Sigmoid colon (tissue), 7 donors: ENCODE results near the gene CALHM5. TPM values are rescaled to one million over a fixed set of nuclear protein-coding genes. Genes with fewer than 3 reads are reported as not detected.

Source experiments
- DNase-seq: peaks from one replicate; pipeline ENCODE4 v3.0.0-alpha.2; 2019
- H3K27ac ChIP-seq, 4 donors: fragments of 200-600 bp; sonication (generic); one replicate each; pipeline ENCODE4 v1.5.1; 2016 to 2019; ENCODE audit warnings: mild to moderate bottlenecking in 1 of 4
- H3K27me3 ChIP-seq, 3 donors: fragments of 200-600 bp; sonication (generic); one replicate each; pipeline ENCODE4 v1.5.1; 2019; ENCODE audit warnings: mild to moderate bottlenecking in 1 of 3
- H3K36me3 ChIP-seq, 4 donors: fragments of 200-600 bp; sonication (generic); one replicate each; pipeline ENCODE4 v1.5.1; 2016 to 2019
- H3K4me1 ChIP-seq, 4 donors: fragments of 200-600 bp; sonication (generic); one replicate each; pipeline ENCODE4 v1.5.1; 2017 to 2019
- H3K4me3 ChIP-seq, 4 donors: fragments of 200-600 bp; sonication (generic); one replicate each; pipeline ENCODE4 v1.5.1; 2017 to 2019; ENCODE audit warnings: mild to moderate bottlenecking in 2 of 4, moderate library complexity in 1 of 4
- H3K9me3 ChIP-seq, 4 donors: fragments of 200-600 bp in 3 of 4; sonication (generic) in 3 of 4; one replicate each; pipeline versions ENCODE4 v1.5.1 to v1.6.1; 2013 to 2019
- EP300 ChIP-seq, 4 donors: sonication (generic); formaldehyde crosslinking; IDR thresholded peaks; one replicate each; pipeline ENCODE4 v1.6.1; 2017; ENCODE audit warnings: antibody characterized with exemption in 4 of 4
- POLR2A ChIP-seq, 2 donors: fragments of 450-650 bp; IDR thresholded peaks; one replicate each; pipeline ENCODE4 v1.6.1; 2016; ENCODE audit warnings: antibody characterized with exemption in 2 of 2, mild to moderate bottlenecking in 2 of 2, moderate library complexity in 2 of 2
- POLR2AphosphoS5 ChIP-seq, 4 donors: sonication (generic); formaldehyde crosslinking; IDR thresholded peaks; one replicate each; pipeline ENCODE4 v1.6.1; 2017; ENCODE audit warnings: antibody characterized with exemption in 4 of 4
- WGBS, 2 donors: extraction: QIAGEN DNeasy Blood & Tissue Kit; methylation state at CpG; one replicate each; pipeline ENCODE4 v1.1.7; 2013; 5-methylcytosine and 5-hydroxymethylcytosine counted together
- intact Hi-C: fragments of 100-400 bp; cut with DNase I; formaldehyde crosslinking; loops from one replicate; pipeline ENCODE4 v1.15.1; 2023
- polyA plus RNA-seq, 3 donors: library from polyadenylated mRNA; stranded (reverse); fragments of 200-250 nt; gene quantifications; one replicate each; pipeline ENCODE4 v1.2.3, GENCODE V29; 2013
- total RNA-seq, 4 donors: library from RNA; depleted of rRNA; stranded (reverse); fragments of >200 nt; gene quantifications; one replicate each; pipeline ENCODE4 v1.1.0, GENCODE V29; 2016
- TF ChIP-seq, protein P1 (sequence below), 4 experiments: fragments of 450-650 bp in 3 of 4; fragments of 200-600 bp in 1 of 4; IDR thresholded peaks; one replicate each; pipeline ENCODE4 v1.5.1; 2016 to 2019; ENCODE audit warnings: antibody characterized with exemption in 4 of 4, mild to moderate bottlenecking in 3 of 4, moderate library complexity in 2 of 4
- donor health status: healthy with polysubstance abuse.
- donor health status: Bipolar disorder and iron deficiency.
- donor health status: healthy.

CALHM5 gene
- total and polyA plus RNA-seq, 7 donors: 0.23 to 2.5 (median 1.5) TPM

DNA sequence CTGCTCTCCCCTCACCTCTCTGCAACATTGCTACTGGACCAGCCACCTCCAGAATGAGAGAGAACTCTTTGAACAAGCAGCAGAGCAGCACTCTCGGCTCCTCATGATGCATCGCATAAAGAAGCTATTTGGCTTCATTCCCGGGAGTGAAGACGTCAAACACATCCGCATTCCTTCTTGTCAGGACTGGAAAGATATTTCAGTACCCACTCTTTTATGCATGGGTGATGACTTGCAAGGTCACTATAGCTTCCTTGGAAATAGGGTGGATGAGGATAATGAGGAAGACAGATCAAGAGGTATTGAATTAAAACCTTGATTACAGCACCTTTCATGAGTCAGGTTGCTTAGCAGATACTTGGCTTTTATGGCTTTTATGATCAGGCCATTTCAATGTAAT, 46.5 kb downstream of the CALHM5 start:
- no peaks in the 10 kb centered on the region for H3K27me3 ChIP-seq
- H3K4me3 ChIP-seq: no peak overlapping the region
- H3K27ac ChIP-seq: no peak overlapping the region
- WGBS, 2 donors: 18 to 53% methylated on average over 5 of the region's 5 CpGs
- H3K9me3 ChIP-seq: no peaks in the 10 kb centered on the region
- no peaks in the 10 kb centered on the region for H3K36me3 ChIP-seq
- DNase-seq: no peak
- intact Hi-C loops: no loop called here
- H3K4me1 ChIP-seq: peaks cover 0 to 13% (median 5%) of the 10 kb centered on the region in 4 donors
- TF ChIP-seq, protein P1, sequence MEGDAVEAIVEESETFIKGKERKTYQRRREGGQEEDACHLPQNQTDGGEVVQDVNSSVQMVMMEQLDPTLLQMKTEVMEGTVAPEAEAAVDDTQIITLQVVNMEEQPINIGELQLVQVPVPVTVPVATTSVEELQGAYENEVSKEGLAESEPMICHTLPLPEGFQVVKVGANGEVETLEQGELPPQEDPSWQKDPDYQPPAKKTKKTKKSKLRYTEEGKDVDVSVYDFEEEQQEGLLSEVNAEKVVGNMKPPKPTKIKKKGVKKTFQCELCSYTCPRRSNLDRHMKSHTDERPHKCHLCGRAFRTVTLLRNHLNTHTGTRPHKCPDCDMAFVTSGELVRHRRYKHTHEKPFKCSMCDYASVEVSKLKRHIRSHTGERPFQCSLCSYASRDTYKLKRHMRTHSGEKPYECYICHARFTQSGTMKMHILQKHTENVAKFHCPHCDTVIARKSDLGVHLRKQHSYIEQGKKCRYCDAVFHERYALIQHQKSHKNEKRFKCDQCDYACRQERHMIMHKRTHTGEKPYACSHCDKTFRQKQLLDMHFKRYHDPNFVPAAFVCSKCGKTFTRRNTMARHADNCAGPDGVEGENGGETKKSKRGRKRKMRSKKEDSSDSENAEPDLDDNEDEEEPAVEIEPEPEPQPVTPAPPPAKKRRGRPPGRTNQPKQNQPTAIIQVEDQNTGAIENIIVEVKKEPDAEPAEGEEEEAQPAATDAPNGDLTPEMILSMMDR (IDR thresholded peaks at IDR 0.05): no peak
- TF ChIP-seq EP300 (IDR thresholded peaks at IDR 0.05): no peak
- no peak for TF ChIP-seq POLR2A (IDR thresholded peaks at IDR 0.05)
- peak in 1 of 4 donors; percentile 30 for TF ChIP-seq POLR2AphosphoS5 (IDR thresholded peaks at IDR 0.05)

DNA sequence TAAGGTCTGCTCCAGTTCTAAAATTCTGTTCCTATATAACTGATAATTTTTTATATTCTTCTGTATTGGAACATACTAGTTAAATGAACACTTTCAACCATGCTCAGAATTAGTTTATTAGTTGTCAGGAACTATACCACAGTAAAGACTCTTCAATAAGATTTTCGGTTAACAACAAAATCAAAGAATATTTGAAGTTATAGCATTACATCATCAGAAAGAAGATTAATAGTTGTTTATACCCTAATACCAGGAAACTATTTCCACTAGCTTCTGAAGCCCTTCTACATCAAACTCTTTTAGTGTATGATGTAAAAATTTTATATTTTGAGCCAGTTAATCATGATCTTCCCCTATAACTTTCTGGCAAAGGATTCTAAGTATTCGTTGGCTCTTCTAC, 48.7 kb downstream of the CALHM5 start:
- Histone ChIP-seq H3K9me3 (no peaks in the 10 kb centered on the region), H3K4me1 (peaks cover 0 to 15% (median 8%) of the 10 kb centered on the region in 4 donors)
- WGBS, 2 donors: 73 to 81% methylated on average over 2 of the region's 2 CpGs

DNA sequence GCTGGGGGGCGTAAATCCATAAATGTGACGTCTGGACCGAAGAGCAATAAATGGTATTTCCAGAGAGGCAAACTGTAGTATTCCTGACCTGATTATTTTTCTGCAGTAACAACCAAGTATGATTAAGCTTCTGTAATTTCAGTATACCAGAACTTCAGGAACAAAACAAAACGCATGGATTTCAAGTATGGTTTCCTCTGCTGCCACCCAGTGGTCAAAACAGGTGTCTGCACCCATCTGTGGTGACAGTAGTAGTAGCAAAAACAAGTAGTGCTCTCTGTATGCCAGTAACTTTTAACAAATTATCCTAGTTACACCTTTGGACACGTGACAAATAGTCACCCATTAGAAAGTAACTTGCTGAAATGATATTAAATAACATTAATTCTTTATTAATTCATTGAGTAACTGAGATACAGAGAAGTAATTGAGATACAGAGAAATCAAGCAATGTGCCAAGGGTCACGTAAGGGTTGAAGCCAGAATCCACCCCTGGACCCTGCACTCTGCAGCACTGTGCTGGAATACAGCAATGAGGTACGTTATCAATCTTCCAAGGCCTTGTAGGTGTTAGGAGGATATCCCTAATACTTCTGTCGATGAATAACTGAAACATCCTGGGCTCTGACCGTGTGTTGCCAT, 50.1 kb downstream of the CALHM5 start:
- Histone ChIP-seq H3K27ac (no peak overlapping the region), H3K4me1 (peaks cover 0 to 18% (median 9%) of the 10 kb centered on the region in 4 donors), H3K36me3 (no peaks in the 10 kb centered on the region), H3K27me3 (no peaks in the 10 kb centered on the region), H3K9me3 (no peaks in the 10 kb centered on the region), H3K4me3 (peak overlapping the region in 3 of 4 donors; percentile 21 to 41 (median 33))
- TF ChIP-seq, protein P1 (IDR thresholded peaks at IDR 0.05): peak; percentile 63 to 91 (median 80)
- TF ChIP-seq POLR2AphosphoS5 (IDR thresholded peaks at IDR 0.05): no peak
- intact Hi-C loops: loop anchor here (1.0 kb wide), 1 partner anchor 25 kb away; no protein-coding TSS in a partner anchor
- DNase-seq: peak; percentile 71
- 36 to 50% methylated on average over 9 of the region's 9 CpGs for WGBS, 2 donors

More for the DNA sequence above, 48.7 kb downstream of the CALHM5 start:
- no peak for DNase-seq
- no peak for TF ChIP-seq POLR2A (IDR thresholded peaks at IDR 0.05)
- TF ChIP-seq, protein P1 (IDR thresholded peaks at IDR 0.05): no peak
- no peak for TF ChIP-seq EP300 (IDR thresholded peaks at IDR 0.05)
- TF ChIP-seq POLR2AphosphoS5 (IDR thresholded peaks at IDR 0.05): no peak
- no peak overlapping the region for H3K4me3 ChIP-seq
- intact Hi-C loops: no loop called here
- no peaks in the 10 kb centered on the region for H3K36me3 ChIP-seq
- H3K27ac ChIP-seq: no peak overlapping the region
- no peaks in the 10 kb centered on the region for H3K27me3 ChIP-seq

DNA sequence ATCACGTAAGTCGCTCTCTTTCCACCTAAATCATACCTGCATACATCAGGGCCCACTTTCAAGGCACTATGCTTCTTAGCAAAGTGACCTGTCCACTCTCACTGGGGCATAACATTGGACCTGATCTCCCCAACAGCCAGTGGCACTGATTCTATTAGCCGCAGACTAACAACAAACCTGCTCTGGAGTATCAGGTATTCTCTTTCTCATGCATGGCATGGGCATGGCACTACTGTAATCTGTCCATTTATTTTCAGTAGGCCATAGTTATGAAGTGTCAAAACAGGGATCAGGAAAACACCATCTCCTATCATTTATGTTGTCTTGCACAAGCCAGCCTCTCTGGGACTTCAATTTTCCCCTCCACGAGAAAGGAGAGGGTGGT, 50.6 kb downstream of the CALHM5 start:
- no peaks in the 10 kb centered on the region for H3K27me3 ChIP-seq
- DNase-seq: no peak
- H3K9me3 ChIP-seq: no peaks in the 10 kb centered on the region
- H3K27ac ChIP-seq: no peak overlapping the region
- WGBS, 2 donors: 94% methylated on average over 4 of the region's 4 CpGs
- intact Hi-C loops: no loop called here
- no peak for TF ChIP-seq POLR2A (IDR thresholded peaks at IDR 0.05)
- TF ChIP-seq EP300 (IDR thresholded peaks at IDR 0.05): no peak
- TF ChIP-seq POLR2AphosphoS5 (IDR thresholded peaks at IDR 0.05): no peak
- TF ChIP-seq, protein P1 (IDR thresholded peaks at IDR 0.05): no peak
- no peaks in the 10 kb centered on the region for H3K36me3 ChIP-seq
- H3K4me1 ChIP-seq: peaks cover 0 to 18% (median 9%) of the 10 kb centered on the region in 4 donors
- H3K4me3 ChIP-seq: no peak overlapping the region

DNA sequence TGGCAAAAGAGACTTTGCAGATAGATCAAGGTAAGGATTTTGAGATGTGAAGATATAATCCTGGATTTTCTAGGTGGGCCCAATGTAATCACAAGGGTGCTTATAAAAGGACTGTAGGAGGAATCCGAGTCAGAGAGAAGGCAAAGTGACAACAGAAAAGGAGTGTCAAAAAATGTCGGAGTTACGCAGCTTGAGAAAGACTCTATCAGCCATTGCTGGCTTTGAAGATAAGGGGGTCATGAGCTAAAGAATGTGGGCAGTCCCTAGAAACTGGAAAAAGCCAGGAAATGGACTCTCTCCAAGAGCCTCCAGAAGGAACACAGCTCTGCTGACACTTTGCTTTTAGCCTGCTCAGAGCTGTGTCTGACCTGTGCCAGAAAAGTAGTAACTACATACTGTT, 51.2 kb downstream of the CALHM5 start:
- Histone ChIP-seq H3K4me3 (no peak overlapping the region), H3K4me1 (peaks cover 0 to 18% (median 9%) of the 10 kb centered on the region in 4 donors), H3K9me3 (no peaks in the 10 kb centered on the region), H3K36me3 (no peaks in the 10 kb centered on the region), H3K27ac (no peak overlapping the region), H3K27me3 (no peaks in the 10 kb centered on the region)
- TF ChIP-seq POLR2AphosphoS5 (IDR thresholded peaks at IDR 0.05): no peak
- TF ChIP-seq POLR2A (IDR thresholded peaks at IDR 0.05): no peak
- TF ChIP-seq, protein P1 (IDR thresholded peaks at IDR 0.05): no peak
- no peak for TF ChIP-seq EP300 (IDR thresholded peaks at IDR 0.05)
- intact Hi-C loops: no loop called here
- WGBS, 2 donors: 73 to 90% methylated on average over 3 of the region's 3 CpGs
- no peak for DNase-seq
